ENCODE measurements around the gene MYO1E.

MYO1E gene

DNA sequence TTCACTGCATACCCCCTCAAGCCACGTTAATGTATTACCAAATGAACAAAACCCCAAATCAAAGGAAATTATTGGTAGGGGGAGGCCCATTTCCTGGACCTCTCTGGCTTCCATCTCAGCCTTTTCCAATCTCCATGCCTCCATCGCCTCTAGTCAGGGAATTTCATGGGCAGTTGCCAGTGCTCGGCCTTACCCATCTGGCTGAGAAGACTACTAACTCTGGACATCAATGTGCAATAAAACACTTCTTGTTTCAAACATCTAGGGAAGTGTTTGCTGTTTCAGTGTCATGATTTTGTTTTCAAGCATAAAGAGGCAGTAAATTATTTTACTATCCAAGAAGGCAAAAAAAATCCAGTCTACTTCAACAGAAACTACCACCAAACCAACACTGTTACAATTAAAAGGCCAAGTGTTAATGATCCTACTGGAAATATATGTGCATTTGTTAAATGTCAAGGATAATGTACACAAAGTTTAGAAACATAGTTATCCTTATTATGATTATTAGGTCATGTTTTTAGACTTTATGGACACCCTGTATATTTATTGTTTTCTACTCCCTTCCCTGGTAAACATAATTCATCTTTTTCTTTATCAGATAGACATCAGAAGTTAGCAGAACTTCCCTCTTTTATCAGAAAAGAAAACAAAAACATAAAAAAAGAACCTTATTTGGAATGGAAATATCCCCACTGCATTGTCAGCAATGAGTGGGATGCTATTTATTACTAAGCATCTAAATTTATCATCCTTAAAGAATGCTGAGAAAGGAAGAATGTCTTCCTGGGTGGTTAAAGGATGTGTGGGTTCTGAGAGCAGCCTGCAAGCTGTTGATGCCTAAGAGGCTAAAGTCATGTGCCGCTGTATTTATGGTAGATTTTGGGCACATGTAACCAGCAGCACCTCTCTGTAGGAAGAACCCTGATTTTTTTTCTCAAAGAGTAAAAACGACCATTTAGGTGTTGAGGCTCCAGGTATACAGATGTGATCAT lies 150.9 kb downstream of the MYO1E start:
- peak; percentile 38 to 40 for DNase-seq

DNA sequence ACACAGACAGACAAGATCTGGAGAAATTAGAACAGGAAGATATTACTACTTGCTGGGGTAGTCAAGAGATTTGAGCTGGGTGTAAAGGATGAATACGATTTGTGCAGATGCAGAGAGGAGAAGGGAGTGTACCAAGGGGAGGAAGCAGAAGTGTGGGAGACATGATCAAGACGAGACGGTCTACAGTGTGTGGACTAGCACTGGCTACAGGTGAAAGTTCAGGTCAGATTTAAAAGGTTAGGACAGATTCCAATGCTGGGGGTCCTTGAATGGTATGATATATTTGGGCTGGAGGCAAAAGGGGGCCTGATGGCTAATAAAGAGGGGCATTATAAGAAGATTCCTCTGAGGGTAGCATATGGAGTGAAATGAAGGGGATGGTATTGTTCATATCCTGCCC lies 154.0 kb downstream of the MYO1E start:
- DNase-seq = no peak

DNA sequence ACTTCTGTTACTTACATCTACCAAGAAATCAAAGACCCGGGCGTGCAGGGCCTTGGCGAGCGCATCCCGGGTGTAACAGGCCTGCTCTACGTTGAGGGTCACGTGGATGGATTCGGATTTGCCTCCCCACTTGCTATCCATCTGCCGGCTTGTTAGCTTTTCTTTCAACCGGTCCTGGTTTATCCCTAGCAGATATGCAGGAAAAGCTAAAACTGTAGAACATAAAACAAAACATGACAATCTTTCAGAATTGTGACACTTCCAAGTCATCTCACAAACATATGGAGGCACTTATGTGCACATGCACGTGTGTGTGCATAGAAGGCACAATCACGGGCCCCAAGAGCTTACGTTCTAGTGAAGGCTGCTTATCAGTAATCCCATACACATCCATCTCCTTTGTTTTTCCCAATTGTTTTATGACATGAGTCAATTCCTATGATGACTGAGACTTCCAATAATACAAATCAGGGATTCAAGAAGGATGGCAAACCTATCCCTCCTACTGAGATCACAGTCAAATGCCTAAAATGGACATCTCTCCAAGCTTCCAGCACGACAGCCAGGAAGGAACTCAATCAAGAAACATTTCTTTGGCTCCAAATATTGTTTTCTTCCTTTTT lies 154.7 kb downstream of the MYO1E start:
- no peak for DNase-seq

DNA sequence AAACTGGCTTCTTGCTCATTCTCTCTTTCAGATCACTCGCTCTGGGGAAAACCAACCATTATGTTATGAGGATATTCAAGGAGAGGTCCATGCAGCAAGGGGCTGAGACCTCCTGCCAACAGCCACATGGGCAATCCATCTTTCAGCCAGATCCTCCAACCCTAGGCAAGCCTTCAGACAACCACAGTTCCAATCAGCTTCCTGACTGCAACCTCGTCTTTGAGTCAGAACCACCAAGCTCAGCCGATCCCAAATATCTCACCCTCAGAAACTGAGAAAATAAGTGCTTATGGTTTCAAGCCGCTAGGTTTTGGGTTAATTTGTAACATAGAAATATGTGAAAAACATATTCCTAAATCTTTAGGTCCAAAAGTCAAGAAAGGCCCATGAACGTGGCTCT lies 155.8 kb downstream of the MYO1E start:
- no peak for DNase-seq

DNA sequence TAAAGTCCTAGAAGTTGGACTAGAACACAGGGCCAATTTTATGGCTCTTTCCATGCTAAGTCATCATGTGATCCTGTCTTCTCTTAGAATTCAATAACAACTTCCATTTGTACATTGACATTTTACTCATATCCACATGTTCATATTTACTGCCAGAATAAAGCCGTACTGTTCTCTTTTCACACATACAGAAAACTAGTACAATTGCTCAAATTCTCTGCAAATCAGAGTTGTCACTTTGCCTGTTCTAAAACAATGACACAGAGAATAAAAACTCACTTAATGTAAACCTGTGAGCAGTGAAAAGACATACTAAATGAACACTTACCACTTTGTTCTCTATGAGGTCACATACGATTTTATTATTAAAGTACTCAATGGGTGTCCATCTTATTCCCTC lies 162.5 kb downstream of the MYO1E start:
- no peak for DNase-seq

- DNase-seq = no peak
These were observed 163.9 kb downstream of the MYO1E start for GRCh38 chr15:59208613-59209249.

- DNase-seq = no peak
These were observed 166.0 kb downstream of the MYO1E start, which contains the start of gene LDHAL6B for GRCh38 chr15:59206623-59207183. LDHAL6B (plus strand) TSS chr15:59206843; CDS start chr15:59206941, 98 bp downstream.

DNA sequence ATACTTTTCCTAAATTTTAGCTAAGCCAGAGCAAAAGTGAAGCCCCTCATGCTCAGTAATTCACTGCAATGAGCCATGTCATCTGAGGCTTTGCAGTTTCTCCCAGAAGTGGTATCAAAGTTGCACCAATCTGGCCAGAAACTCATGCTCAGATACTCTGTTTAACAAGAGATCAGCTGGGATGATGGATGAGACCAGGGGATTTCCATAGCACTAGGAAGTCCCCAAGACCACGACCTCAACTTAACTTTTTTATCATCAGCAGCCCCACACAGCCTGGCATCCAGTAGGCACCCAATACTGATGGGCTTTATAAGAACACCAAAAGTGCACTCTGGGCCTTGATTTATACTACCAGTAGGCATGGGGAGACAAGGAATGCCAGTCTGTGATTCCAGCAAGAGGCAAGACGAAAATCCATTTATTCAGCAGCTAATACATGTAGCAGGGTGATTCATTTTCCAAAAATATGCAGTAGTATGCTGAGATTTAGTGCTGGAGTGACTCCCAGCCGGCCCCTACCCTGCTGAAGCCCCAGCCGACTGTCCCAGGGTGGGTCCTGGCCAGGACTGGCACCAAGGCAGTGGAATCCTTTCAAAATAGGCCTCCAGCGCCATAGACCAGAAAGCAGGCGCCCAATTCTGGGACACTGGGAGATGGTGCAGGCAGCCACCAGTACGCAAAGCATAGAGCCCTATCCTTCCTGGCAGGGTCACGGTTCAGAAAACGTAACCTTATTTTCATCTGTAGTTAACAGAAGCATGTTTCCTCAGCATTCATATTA lies 166.6 kb downstream of the MYO1E start:
- DNase-seq = no peak

DNA sequence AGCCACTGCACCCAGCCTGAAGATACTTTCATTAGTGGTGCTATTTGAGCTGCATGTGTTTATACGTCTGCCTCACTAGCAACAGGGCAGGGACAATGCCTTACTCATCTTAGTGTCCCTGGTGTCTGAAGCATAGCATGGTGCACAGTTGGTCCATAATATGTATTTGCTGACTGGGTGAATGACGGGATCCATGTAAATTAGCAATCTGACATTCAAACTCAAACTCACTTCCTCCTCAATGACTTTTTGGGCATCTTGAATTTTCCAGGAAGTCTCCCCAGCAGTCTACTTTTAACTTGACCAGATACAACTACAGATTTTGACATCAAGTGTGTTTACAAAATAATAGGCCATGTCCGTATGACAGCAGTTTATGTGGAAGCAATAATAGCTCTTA lies 169.0 kb downstream of the MYO1E start:
- no peak for DNase-seq

- no peak for DNase-seq
These were observed 169.7 kb downstream of the MYO1E start for GRCh38 chr15:59203008-59203407.

DNA sequence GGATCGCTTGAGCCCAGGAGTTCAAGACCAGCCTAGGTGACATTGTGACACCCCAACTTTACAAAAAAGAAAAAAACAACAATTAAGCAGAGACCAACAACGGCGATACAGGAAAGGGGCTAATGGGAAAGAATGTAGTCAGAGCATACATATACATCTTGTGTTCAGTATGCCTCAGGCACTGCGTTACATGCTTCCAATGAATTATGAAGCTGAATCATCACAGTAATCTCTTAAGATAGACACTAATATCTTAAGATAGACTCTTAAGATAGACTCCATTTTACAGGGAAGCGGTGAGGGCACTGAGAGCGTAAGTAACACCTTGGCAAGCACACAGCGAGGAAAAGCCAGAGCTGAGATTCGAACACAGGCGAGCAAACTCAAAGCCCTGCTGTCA lies 172.1 kb downstream of the MYO1E start:
- DNase-seq = no peak

DNA sequence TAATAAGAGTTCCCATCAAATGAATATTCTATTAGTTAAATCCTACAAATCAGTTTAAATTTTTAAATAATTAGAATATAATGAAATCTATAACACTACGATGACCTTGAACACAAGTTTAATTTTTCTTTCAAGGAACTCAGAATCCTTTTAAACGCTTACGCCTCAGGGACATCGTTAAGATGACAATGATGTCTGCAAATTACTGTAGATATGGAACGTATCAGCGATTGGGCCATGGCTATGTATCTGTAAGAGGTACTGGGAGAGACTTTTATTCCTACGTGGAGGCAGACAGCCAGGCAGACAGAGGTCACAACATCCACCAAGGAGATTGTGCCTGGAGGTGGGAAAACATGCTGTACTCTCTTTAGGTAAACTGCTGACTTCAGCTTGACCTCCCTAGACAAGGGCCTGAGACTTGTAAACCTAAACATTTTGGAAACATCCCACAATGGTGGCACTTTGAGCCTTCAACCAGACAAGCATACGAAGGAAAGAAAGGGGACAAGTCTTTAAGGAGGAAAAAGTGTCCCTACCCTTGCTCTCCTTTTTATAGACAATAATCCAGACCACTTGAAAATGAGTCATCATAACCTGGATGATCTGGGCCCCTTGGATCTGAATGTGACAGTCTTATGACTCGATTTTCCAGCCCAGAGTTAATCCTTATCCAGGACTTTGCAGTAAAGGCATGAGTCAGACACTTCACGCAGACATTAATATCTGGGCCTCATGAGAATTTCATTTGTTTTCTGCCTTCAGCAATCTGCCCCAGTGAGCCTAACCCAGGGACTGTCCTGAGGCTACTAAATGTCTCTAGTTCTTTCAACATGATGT lies 172.8 kb downstream of the MYO1E start:
- DNase-seq = no peak

GRCh38 chr15:59197454-59197853 lies 175.2 kb downstream of the MYO1E start:
- DNase-seq = no peak

DNA sequence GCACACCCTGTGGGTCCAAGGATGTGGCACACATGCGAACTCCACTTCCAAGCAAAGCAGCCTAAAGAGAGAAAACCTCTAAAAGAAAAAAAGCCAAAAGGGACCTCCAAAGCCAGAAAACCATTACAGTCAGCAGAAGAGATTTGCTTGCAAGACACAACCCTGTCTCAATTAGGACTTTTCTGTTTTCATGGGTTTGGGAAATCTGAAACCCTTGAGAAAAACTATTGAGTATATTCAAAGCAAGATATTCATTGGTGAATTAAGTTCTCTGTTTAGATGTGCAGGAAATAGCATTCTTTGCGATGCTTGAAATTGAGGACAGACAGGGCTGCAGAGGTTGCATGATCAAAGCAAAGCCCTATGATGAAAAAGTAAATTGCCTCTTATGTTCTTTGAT lies 176.3 kb downstream of the MYO1E start:
- no peak for DNase-seq

GRCh38 chr15:59194639-59195325 lies 177.9 kb downstream of the MYO1E start:
- DNase-seq = no peak

- DNase-seq = no peak
These were observed 180.8 kb downstream of the MYO1E start for GRCh38 chr15:59191855-59192237.

DNA sequence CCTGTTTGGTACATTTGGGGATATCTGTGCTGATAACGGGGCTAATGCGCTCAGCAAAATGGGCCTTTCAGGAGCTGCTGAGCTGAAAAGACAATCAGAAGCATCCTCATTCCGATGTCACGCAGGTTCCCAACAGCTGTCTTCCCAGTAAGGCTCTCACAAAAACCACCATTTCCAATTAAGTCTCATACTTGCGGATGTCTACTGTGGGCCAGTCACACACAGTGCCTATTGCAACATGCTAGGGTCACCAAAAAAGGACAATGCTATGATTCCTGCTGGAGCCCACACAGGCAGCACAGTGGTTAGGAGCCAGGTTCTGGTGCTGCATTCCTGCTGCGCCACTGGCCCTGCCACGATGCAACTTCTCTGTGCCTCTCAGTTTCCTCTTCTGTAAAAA lies 182.4 kb downstream of the MYO1E start:
- DNase-seq = no peak

- DNase-seq = no peak
These were observed 183.4 kb downstream of the MYO1E start for GRCh38 chr15:59189241-59189640.

DNA sequence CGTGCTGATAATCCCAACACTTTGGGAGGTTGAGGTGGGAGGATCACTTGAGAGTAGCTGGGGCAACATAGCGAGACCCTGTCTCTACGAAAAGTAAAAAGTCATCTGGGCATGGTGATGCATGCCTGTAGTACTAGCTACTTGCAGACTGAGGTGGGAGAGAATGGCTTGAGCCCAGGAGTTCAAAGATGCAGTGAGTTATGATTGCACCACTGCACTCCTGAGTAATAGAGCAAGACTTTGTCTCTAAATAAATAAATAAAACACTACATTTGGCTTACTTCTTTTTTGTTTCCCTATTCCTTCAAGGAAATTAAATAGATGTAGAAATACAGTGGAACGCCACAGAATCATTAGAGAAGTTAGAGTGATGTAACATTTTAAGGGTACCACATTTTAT lies 186.2 kb downstream of the MYO1E start:
- DNase-seq = no peak

DNA sequence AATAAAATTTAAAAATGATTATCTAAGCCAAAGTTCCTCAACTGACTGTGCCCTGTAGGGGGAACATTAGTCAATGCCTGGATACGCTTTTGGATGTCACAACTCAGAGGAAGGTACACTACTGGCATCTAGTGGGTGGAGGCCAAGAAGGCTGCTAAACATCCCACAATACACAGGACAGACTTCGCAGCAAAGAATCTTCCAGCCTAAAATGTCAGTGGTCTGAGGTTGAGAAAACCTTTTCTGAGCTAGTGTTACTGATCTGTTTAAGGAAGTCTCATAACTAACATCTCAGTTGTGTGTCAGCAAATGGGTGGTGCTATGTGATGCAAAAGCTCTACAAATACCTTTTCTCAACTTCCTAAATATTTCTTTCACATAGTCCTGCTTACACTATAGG lies 186.9 kb downstream of the MYO1E start:
- no peak for DNase-seq
